Measurements from ENCODE around the gene GPR183. TPM values are rescaled to one million over a fixed set of nuclear protein-coding genes. Genes with fewer than 3 reads are reported as not detected.
"Not testable (repeated sequence)": the region's sequence is repeated elsewhere in the genome, so short reads cannot be mapped to it uniquely, and the experiment has no call there.

GPR183 gene
- total RNA-seq, 1 donor from 2014 or later, result not detected

DNA sequence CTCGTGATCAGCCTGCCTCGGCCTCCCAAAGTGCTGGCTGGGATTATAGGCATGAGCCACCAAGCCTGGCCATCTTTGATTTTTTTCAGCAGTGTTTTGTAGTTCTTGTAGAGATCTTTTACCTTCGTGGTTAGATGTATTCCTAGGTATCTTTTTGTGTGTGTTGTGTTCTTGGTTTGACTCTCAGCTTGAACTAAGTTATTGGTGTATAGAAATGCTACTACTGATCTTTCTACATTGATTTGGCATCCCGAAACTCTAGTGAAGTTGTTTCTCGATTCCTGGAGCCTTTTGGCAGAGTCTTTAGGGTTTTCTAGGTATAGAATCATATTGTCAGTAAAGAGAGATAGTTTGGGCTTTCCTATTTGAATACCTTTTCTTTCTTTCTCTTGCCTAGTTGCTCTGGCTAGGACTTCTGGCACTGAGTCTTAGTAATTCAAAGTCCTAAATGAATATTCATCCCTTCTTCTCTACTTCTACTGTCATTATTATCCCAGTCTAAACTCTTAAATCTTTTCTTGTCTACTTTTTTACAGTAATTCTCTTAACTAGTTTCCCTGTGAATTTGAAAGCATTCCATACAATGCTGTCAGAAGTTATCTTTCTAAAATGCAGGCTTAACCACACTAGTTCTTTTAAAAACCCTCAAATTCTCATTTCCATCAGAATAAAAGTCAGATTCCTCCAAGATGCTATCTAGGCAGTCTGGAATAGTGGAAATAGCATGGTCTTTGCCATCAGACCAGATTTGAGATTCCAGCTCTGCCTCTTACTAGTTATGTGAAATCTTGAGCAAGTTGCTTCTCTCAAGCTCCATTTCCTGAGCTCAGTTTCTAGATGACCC, 56.0 kb downstream of the GPR183 start:
- Mint-ChIP-seq H3K4me1 (ENCODE audit: low read depth) (no peaks in the 10 kb centered on the region), H3K36me3 (ENCODE audit: insufficient read depth) (peaks cover 24% of the 10 kb centered on the region), H3K9me3 (ENCODE audit: low read depth) (peaks cover 4% of the 10 kb centered on the region), H3K4me3 (ENCODE audit: low read depth) (no peak overlapping the region), H3K27ac (no peak overlapping the region), H3K27me3 (no peaks in the 10 kb centered on the region)
- TF ChIP-seq, protein P1, sequence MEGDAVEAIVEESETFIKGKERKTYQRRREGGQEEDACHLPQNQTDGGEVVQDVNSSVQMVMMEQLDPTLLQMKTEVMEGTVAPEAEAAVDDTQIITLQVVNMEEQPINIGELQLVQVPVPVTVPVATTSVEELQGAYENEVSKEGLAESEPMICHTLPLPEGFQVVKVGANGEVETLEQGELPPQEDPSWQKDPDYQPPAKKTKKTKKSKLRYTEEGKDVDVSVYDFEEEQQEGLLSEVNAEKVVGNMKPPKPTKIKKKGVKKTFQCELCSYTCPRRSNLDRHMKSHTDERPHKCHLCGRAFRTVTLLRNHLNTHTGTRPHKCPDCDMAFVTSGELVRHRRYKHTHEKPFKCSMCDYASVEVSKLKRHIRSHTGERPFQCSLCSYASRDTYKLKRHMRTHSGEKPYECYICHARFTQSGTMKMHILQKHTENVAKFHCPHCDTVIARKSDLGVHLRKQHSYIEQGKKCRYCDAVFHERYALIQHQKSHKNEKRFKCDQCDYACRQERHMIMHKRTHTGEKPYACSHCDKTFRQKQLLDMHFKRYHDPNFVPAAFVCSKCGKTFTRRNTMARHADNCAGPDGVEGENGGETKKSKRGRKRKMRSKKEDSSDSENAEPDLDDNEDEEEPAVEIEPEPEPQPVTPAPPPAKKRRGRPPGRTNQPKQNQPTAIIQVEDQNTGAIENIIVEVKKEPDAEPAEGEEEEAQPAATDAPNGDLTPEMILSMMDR (IDR thresholded peaks at IDR 0.05; ENCODE audit: unreplicated experiment), result no peak
- DNase-seq (ENCODE audit: low spot score, unreplicated experiment), result no peak

DNA sequence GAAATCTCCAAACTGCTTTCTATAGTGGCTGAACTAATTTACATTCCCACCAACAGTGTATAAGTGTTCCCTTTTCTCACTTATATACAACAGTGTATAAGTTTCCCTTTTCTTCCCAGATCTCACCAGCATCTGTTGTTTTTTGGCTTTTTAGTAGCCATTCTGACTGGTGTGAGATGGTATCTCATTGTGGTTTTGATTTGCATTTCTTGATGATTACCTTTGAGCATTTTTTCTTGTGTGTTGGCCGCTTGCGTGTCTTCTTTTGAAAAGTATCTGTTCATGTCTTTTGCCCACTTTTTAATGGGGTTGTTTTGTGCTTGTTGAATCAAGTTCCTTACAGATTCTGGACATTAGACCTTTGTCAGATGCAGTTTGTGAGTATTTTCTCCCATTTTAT, 57.6 kb downstream of the GPR183 start:
- not testable (repeated sequence) for DNase-seq (ENCODE audit: low spot score, unreplicated experiment); H3K9me3 Mint-ChIP-seq (ENCODE audit: low read depth); H3K27me3 Mint-ChIP-seq; H3K4me3 Mint-ChIP-seq (ENCODE audit: low read depth); H3K27ac Mint-ChIP-seq; H3K4me1 Mint-ChIP-seq (ENCODE audit: low read depth)
- peaks cover 23% of the 10 kb centered on the region for H3K36me3 Mint-ChIP-seq (ENCODE audit: insufficient read depth)

DNA sequence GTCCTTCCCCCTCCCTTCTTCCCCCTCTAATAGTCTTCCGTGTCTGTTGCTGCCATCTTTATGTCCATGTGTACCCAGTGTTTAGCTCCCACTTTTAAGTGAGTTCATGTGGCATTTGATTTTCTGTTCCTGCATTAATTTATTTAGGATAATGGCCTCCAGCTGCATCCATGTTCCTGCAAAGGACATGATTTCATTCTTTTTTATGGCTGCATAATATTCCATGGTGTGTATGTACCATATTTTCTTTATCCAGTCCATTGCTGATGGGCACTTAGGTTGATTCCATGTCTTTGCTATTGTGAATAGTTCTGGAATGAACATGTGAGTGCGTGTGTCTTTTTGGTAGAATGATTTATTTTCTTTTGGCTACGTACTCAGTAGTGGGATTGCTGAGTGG, 58.0 kb downstream of the GPR183 start:
- H3K4me3 Mint-ChIP-seq (ENCODE audit: low read depth); H3K4me1 Mint-ChIP-seq (ENCODE audit: low read depth); H3K9me3 Mint-ChIP-seq (ENCODE audit: low read depth); DNase-seq (ENCODE audit: low spot score, unreplicated experiment); H3K27me3 Mint-ChIP-seq; H3K27ac Mint-ChIP-seq: not testable (repeated sequence)
- H3K36me3 Mint-ChIP-seq (ENCODE audit: insufficient read depth), result peaks cover 23% of the 10 kb centered on the region

DNA sequence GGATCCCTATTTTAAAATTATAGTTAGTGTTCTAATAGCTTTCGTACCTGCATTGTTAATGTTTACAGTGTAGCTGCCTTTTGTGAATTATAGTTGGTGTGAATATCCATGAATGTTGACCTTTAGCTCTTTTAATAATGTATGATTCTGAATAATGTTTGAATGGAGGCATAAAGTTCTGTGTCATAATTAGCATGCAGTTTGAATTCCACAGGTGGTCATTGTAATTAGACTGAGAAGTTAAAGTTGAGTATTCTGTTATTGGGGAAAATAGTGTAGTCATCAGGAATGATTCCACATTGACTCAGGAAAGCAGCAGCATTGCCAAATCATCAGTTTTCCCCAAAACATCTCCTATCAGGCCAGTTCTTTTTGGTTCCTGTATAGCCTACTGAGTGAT, 61.1 kb downstream of the GPR183 start:
- Mint-ChIP-seq H3K4me3 (ENCODE audit: low read depth) (no peak overlapping the region), H3K27ac (no peak overlapping the region), H3K36me3 (ENCODE audit: insufficient read depth) (peaks cover 33% of the 10 kb centered on the region), H3K27me3 (no peaks in the 10 kb centered on the region), H3K9me3 (ENCODE audit: low read depth) (peaks cover 8% of the 10 kb centered on the region), H3K4me1 (ENCODE audit: low read depth) (no peaks in the 10 kb centered on the region)
- no peak for DNase-seq (ENCODE audit: low spot score, unreplicated experiment)
- TF ChIP-seq, protein P1 (IDR thresholded peaks at IDR 0.05; ENCODE audit: unreplicated experiment), result no peak

Small RNA genes lying within 50 kb of the gene (microRNA-seq; reads per million reads assigned to microRNA genes)
- not detected for gene MIR623 (ENCODE audit: borderline number of aligned reads, unreplicated experiment)

Other genes starting within 250 kb of the GPR183 start
- gene UBAC2, start 106.5 kb downstream of the GPR183 start, total RNA-seq, result 60.6 and 61.6 TPM in 2 replicates
- gene GPR18, start 49.0 kb downstream of the GPR183 start, total RNA-seq, result not detected in 2 replicates
- gene TM9SF2, start 194.1 kb upstream of the GPR183 start, total RNA-seq, result 109 and 112 TPM in 2 replicates

Data from progenitor cell of endocrine pancreas (in vitro differentiated cells).